GM12874 (cell line): Measurements from ENCODE around the gene C11orf52.

Source experiments
- CTCF ChIP-seq: IDR thresholded peaks from 2 replicates; pipeline ENCODE4 v1.5.1; 2011; ENCODE audit warnings: low read depth, mild to moderate bottlenecking, control low read depth, low read length, moderate library complexity; ENCODE audit not compliant: insufficient read depth

Gene C11orf52

GRCh38 chr11:111913997-111914396 lies 4.7 kb upstream of the C11orf52 start:
- TF ChIP-seq CTCF: no peak

GRCh38 chr11:111916768-111917167 lies 1.9 kb upstream of the C11orf52 start:
- TF ChIP-seq CTCF: no peak

GRCh38 chr11:111917312-111917711 lies 1.4 kb upstream of the C11orf52 start:
- no peak for TF ChIP-seq CTCF

- TF ChIP-seq CTCF: no peak
Observed at GRCh38 chr11:111917788-111918187, 925 bp upstream of the C11orf52 start.

- no peak for TF ChIP-seq CTCF
Observed at GRCh38 chr11:111920908-111921307, 2.2 kb downstream of the C11orf52 start.

- TF ChIP-seq CTCF: no peak
Observed at GRCh38 chr11:111921541-111922230, 3.0 kb downstream of the C11orf52 start.

- no peak for TF ChIP-seq CTCF
Observed at GRCh38 chr11:111922803-111923202, 4.1 kb downstream of the C11orf52 start.

GRCh38 chr11:111923351-111923788 lies 4.7 kb downstream of the C11orf52 start:
- TF ChIP-seq CTCF: no peak
